SU-DHL-6 (cell line): ENCODE measurements around the gene DHTKD1.

Source experiments
- H2AFZ ChIP-seq: fragments of 200-600 bp; sonication (generic); 2 replicates; pipeline ENCODE4 v1.6.1; 2014; ENCODE audit warnings: low read depth, mild to moderate bottlenecking, moderate library complexity, mixed read lengths, antibody characterized with exemption, low read length; ENCODE audit not compliant: severe bottlenecking
- H3F3A ChIP-seq: fragments of 200-600 bp; shearing (Covaris generic); 2 replicates; pipeline ENCODE4 v1.6.0; 2016; ENCODE audit warnings: antibody characterized with exemption, mild to moderate bottlenecking; ENCODE audit not compliant: insufficient read depth
- H3K27ac ChIP-seq: fragments of 200-600 bp; sonication (generic); 2 replicates; pipeline ENCODE4 v1.5.1; 2016; ENCODE audit warnings: low read depth, mild to moderate bottlenecking, low read length, moderate library complexity, mixed read lengths
- H3K27me3 ChIP-seq: fragments of 200-600 bp; sonication (generic), shearing (Covaris generic); 2 replicates; pipeline ENCODE4 v1.6.0; 2014; ENCODE audit warnings: mild to moderate bottlenecking, low read length
- H3K36me3 ChIP-seq: fragments of 200-600 bp; sonication (generic); 2 replicates; pipeline ENCODE4 v1.6.1; 2014; ENCODE audit warnings: mild to moderate bottlenecking, low read length, mixed read lengths
- H3K4me2 ChIP-seq: fragments of 300-600, 200-600 bp; shearing (Covaris generic), sonication (generic); 2 replicates; pipeline ENCODE4 v1.6.0; 2014; ENCODE audit warnings: low read length, low read depth, mild to moderate bottlenecking; ENCODE audit not compliant: poor library complexity, severe bottlenecking
- H3K4me3 ChIP-seq: fragments of 200-600 bp; sonication (generic); 2 replicates; pipeline ENCODE4 v1.5.1; 2014; ENCODE audit warnings: antibody characterized with exemption, low read length, mild to moderate bottlenecking, mixed read lengths; ENCODE audit not compliant: insufficient read depth, poor library complexity, severe bottlenecking
- H3K79me2 ChIP-seq: fragments of 200-600 bp; sonication (generic); 2 replicates; pipeline ENCODE4 v1.6.1; 2014; ENCODE audit warnings: mild to moderate bottlenecking, low read length, moderate library complexity; ENCODE audit not compliant: insufficient read depth
- H3K9ac ChIP-seq: fragments of 200-600 bp; sonication (generic); 2 replicates; pipeline ENCODE4 v1.7.0; 2014; ENCODE audit warnings: mild to moderate bottlenecking, low read length
- H3K9me2 ChIP-seq: fragments of 200-600 bp; sonication (generic); replicated peaks from 2 replicates; pipeline ENCODE4 v1.6.1; 2014; ENCODE audit warnings: low read length; ENCODE audit not compliant: insufficient read depth
- H3K9me3 ChIP-seq: fragments of 200-600 bp; sonication (generic); 2 replicates; pipeline ENCODE4 v1.6.1; 2014; ENCODE audit warnings: low read length, mixed read lengths; ENCODE audit not compliant: insufficient read depth
- H4K20me1 ChIP-seq: fragments of 200-600 bp; sonication (generic); 2 replicates; pipeline ENCODE4 v1.6.1; 2014; ENCODE audit warnings: low read depth, mild to moderate bottlenecking, antibody characterized with exemption, low read length, moderate library complexity, mixed read lengths
- EZH2phosphoT487 ChIP-seq: fragments of 200-600 bp; sonication (generic), shearing (Covaris generic); conservative IDR thresholded peaks from 2 replicates; pipeline ENCODE4 v1.6.1; 2018; ENCODE audit warnings: mild to moderate bottlenecking, antibody characterized with exemption, low read length, moderate library complexity, mixed read lengths
- TF ChIP-seq, protein P1 (sequence below): fragments of 200-600 bp; sonication (generic); IDR thresholded peaks from one replicate; pipeline ENCODE4 v1.5.1; 2017; ENCODE audit warnings: antibody characterized with exemption, mild to moderate bottlenecking, low read length, moderate library complexity; ENCODE audit not compliant: insufficient read depth, poor library complexity, severe bottlenecking

The DHTKD1 gene, protein sequence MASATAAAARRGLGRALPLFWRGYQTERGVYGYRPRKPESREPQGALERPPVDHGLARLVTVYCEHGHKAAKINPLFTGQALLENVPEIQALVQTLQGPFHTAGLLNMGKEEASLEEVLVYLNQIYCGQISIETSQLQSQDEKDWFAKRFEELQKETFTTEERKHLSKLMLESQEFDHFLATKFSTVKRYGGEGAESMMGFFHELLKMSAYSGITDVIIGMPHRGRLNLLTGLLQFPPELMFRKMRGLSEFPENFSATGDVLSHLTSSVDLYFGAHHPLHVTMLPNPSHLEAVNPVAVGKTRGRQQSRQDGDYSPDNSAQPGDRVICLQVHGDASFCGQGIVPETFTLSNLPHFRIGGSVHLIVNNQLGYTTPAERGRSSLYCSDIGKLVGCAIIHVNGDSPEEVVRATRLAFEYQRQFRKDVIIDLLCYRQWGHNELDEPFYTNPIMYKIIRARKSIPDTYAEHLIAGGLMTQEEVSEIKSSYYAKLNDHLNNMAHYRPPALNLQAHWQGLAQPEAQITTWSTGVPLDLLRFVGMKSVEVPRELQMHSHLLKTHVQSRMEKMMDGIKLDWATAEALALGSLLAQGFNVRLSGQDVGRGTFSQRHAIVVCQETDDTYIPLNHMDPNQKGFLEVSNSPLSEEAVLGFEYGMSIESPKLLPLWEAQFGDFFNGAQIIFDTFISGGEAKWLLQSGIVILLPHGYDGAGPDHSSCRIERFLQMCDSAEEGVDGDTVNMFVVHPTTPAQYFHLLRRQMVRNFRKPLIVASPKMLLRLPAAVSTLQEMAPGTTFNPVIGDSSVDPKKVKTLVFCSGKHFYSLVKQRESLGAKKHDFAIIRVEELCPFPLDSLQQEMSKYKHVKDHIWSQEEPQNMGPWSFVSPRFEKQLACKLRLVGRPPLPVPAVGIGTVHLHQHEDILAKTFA

DNA sequence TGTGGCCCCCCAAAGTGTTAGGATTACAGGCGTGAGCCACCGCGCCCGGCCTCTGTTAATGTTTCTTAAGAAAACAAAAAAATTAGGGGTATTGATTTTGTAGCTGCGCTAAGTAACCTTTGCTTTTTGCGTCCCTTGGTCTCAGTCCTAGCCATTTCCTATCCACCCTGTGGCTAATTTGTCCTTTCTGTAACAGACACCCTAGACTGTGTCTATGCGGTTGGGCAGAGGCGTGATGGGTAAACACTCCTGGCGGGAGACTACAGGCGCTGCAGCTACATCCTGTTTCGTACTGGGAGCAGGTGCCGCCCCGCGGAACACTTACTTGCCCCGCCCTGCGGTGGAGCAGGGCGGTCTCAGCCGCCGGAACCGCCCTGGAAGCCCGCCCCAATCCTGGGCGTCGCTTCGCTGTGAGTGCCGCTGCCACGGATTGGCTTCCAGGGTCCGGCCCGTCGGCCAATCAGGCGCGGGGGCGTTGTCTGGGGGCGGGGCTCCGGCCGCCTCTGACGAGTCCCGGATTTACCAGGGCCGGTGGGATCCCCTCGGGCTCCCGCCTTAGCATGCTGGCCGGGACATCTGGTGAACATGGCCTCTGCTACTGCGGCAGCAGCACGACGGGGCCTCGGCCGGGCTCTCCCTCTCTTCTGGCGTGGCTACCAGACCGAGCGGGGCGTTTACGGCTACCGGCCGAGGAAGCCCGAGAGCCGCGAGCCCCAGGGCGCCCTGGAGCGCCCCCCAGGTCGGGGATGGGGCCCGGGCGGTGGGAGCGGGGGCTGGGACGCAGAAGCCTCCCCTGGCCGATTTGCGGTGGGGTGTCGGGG lies at the start of gene DHTKD1:
DHTKD1 (plus strand) TSS at position 506 of the 821 bp plus-strand sequence; CDS start at position 586, 80 bp downstream.
- Histone ChIP-seq H2AFZ (peak within 1 kb of the TSS; percentile 78), H3K9me2 (no peaks in the 10 kb centered on the region), H3K27ac (peak within 1 kb of the TSS; percentile 63), H3K4me3 (peak within 1 kb of the TSS; percentile 87), H3F3A (peaks cover 35% of the 10 kb centered on the region), H3K36me3 (no peaks in the 10 kb centered on the region), H3K9ac (peak within 1 kb of the TSS; percentile 88), H3K4me2 (peak within 1 kb of the TSS; percentile 99), H4K20me1 (no peaks in the 10 kb centered on the region), H3K9me3 (no peaks in the 10 kb centered on the region), H3K79me2 (peaks cover 38% of the 10 kb centered on the region), H3K27me3 (no peaks in the 10 kb centered on the region)
- TF ChIP-seq, protein P1, sequence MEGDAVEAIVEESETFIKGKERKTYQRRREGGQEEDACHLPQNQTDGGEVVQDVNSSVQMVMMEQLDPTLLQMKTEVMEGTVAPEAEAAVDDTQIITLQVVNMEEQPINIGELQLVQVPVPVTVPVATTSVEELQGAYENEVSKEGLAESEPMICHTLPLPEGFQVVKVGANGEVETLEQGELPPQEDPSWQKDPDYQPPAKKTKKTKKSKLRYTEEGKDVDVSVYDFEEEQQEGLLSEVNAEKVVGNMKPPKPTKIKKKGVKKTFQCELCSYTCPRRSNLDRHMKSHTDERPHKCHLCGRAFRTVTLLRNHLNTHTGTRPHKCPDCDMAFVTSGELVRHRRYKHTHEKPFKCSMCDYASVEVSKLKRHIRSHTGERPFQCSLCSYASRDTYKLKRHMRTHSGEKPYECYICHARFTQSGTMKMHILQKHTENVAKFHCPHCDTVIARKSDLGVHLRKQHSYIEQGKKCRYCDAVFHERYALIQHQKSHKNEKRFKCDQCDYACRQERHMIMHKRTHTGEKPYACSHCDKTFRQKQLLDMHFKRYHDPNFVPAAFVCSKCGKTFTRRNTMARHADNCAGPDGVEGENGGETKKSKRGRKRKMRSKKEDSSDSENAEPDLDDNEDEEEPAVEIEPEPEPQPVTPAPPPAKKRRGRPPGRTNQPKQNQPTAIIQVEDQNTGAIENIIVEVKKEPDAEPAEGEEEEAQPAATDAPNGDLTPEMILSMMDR, result no peak
- no peak for TF ChIP-seq EZH2phosphoT487

DNA sequence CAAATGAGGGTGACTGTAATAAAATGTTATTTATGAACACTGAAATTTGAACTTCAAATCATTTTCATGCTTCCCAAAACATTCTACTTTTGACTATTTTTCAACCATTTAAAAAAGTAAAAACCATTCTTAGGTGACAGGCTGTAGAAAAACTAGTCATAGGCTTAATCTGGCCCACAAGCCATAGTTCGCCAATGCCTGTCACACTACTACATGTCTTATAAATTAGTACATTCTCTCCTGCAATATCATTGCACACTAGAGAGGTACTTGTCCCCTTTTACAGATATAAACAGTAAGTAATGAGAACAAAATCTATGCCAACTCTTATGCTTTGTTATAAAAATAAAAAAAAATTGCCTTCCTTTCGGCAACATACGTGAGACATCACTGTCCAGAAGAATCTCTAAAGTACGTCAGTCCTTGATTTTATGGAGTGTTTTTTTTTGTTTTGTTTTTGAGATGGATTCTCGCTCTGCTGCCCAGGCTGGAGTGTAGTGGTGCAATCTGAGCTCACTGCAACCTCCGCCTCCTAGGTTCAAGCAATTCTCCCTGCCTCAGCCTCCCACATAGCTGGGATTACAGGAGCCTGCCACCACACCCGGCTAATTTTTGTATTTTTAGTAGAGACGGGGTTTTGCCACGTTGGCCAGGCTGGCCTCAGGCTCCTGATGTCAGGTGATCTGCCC lies 49.3 kb upstream of the DHTKD1 start:
- H3F3A ChIP-seq, result peaks cover 22% of the 10 kb centered on the region
- no peak overlapping the region for H2AFZ ChIP-seq
- H3K79me2 ChIP-seq, result peaks cover 93% of the 10 kb centered on the region
- H3K4me2 ChIP-seq, result no peak overlapping the region
- TF ChIP-seq EZH2phosphoT487, result no peak
- TF ChIP-seq, protein P1, result no peak
- no peaks in the 10 kb centered on the region for H4K20me1 ChIP-seq
- H3K4me3 ChIP-seq, result no peak overlapping the region
- H3K9me3 ChIP-seq, result no peaks in the 10 kb centered on the region
- H3K9me2 ChIP-seq, result no peaks in the 10 kb centered on the region
- H3K27ac ChIP-seq, result no peak overlapping the region
- no peak overlapping the region for H3K9ac ChIP-seq
- peaks cover 5% of the 10 kb centered on the region; the same call in 1 of the 2 replicates for H3K36me3 ChIP-seq
- no peaks in the 10 kb centered on the region for H3K27me3 ChIP-seq

DNA sequence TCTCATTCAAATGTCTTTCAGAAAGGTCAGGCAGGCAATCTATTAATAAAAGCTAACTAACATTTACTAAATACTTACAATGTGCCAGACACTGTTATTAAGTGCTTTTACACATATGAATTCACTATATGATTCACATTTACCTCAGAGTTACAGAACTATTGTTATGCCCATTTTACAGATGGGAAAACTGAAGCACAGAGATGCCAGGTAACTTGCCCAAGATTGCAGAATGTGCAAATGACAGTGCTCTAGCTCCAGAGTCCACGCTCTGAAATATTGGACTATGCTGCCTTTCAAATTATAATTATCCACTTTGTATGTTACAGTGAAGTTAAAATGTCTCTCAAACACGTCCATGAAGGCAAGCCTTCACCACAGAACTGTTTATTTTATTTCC lies 48.2 kb upstream of the DHTKD1 start:
- no peak overlapping the region for H3K9ac ChIP-seq
- H3K4me3 ChIP-seq, result no peak overlapping the region
- peak overlapping the region; percentile 79 for H3K27ac ChIP-seq
- H4K20me1 ChIP-seq, result no peaks in the 10 kb centered on the region
- H3K27me3 ChIP-seq, result no peaks in the 10 kb centered on the region
- H3K79me2 ChIP-seq, result peaks cover 93% of the 10 kb centered on the region
- no peaks in the 10 kb centered on the region for H3K9me3 ChIP-seq
- no peak overlapping the region for H2AFZ ChIP-seq
- H3F3A ChIP-seq, result peaks cover 18% of the 10 kb centered on the region
- no peaks in the 10 kb centered on the region for H3K9me2 ChIP-seq
- H3K36me3 ChIP-seq, result no peaks in the 10 kb centered on the region; the same call in 1 of the 2 replicates
- H3K4me2 ChIP-seq, result peak overlapping the region; percentile 54
- no peak for TF ChIP-seq EZH2phosphoT487
